Stimulated activated CD4-positive, alpha-beta T cell treated with anti-CD3 and anti-CD28 coated beads, Interleukin-1b, Interleukin-23, amount 100 ng/mL, for 24 hours (primary cell): ENCODE data around the gene NGLY1.

Experiments used
- DNase-seq, 4 experiments: peaks; one replicate each; pipeline ENCODE4 v3.0.0-alpha.2; 2020; ENCODE audit warnings: low read depth in 4 of 4, low spot score in 1 of 4

Gene NGLY1

GRCh38 chr3:25708036-25708435 lies 75.2 kb downstream of the NGLY1 start:
- no peak for DNase-seq

GRCh38 chr3:25707268-25707926 lies 75.8 kb downstream of the NGLY1 start:
- DNase-seq, result no peak

GRCh38 chr3:25706213-25706612 lies 77.0 kb downstream of the NGLY1 start:
- no peak for DNase-seq

- DNase-seq, result no peak
These were observed 85.7 kb downstream of the NGLY1 start for GRCh38 chr3:25697553-25697952.

GRCh38 chr3:25695731-25696420 lies 87.4 kb downstream of the NGLY1 start:
- no peak for DNase-seq

GRCh38 chr3:25693238-25693637 lies 90.0 kb downstream of the NGLY1 start:
- DNase-seq, result no peak

GRCh38 chr3:25692341-25692740 lies 90.9 kb downstream of the NGLY1 start:
- no peak for DNase-seq

GRCh38 chr3:25690768-25691533 lies 92.3 kb downstream of the NGLY1 start:
- DNase-seq, result no peak

GRCh38 chr3:25689226-25689625 lies 94.0 kb downstream of the NGLY1 start:
- no peak for DNase-seq

GRCh38 chr3:25687742-25688141 lies 95.5 kb downstream of the NGLY1 start:
- no peak for DNase-seq

- DNase-seq, result no peak
These were observed 96.5 kb downstream of the NGLY1 start for GRCh38 chr3:25686766-25687165.

GRCh38 chr3:25683882-25684281 lies 99.4 kb downstream of the NGLY1 start:
- DNase-seq, result no peak

GRCh38 chr3:25683410-25683809 lies 99.8 kb downstream of the NGLY1 start:
- no peak for DNase-seq

GRCh38 chr3:25679642-25680302 lies 103.5 kb downstream of the NGLY1 start:
- DNase-seq, result no peak

GRCh38 chr3:25679166-25679565 lies 104.1 kb downstream of the NGLY1 start:
- DNase-seq, result no peak

- no peak for DNase-seq
These were observed 104.7 kb downstream of the NGLY1 start for GRCh38 chr3:25678581-25678980.

- no peak for DNase-seq
These were observed 106.1 kb downstream of the NGLY1 start for GRCh38 chr3:25677121-25677520.

GRCh38 chr3:25674670-25675069 lies 108.6 kb downstream of the NGLY1 start:
- DNase-seq, result no peak

- no peak for DNase-seq
These were observed 109.4 kb downstream of the NGLY1 start for GRCh38 chr3:25673738-25674298.
